Esophagus squamous epithelium (tissue), 5 donors: Measurements from ENCODE around the gene SAA1. TPM values are rescaled to one million over a fixed set of nuclear protein-coding genes. Genes with fewer than 3 reads are reported as not detected.
"Not testable (repeated sequence)": the region's sequence is repeated elsewhere in the genome, so short reads cannot be mapped to it uniquely, and the experiment has no call there.

ENCODE experiments used
- DNase-seq: peaks from one replicate; lab custom pipeline; 2025; lab: John Stamatoyannopoulos, UW
- H3K27ac ChIP-seq, 4 donors: fragments of 200-600 bp; sonication (generic); one replicate each; pipeline ENCODE4 v1.5.1; 2016 to 2019; ENCODE audit warnings: mild to moderate bottlenecking in 1 of 4
- H3K27me3 ChIP-seq, 4 donors: fragments of 200-600 bp; sonication (generic); 1 replicate in 3 of 4; 2 replicates in 1 of 4; pipeline versions ENCODE4 v1.5.1 to v1.6.0; 2017 to 2021; ENCODE audit warnings: antibody characterized with exemption in 1 of 4
- H3K36me3 ChIP-seq, 3 donors: fragments of 200-600 bp; sonication (generic); one replicate each; pipeline ENCODE4 v1.5.1; 2016 to 2019
- H3K4me1 ChIP-seq, 3 donors: fragments of 200-600 bp; sonication (generic); one replicate each; pipeline ENCODE4 v1.5.1; 2017 to 2019
- H3K4me3 ChIP-seq, 4 donors: fragments of 200-600 bp; sonication (generic); 1 replicate in 3 of 4; 2 replicates in 1 of 4; pipeline ENCODE4 v1.5.1; 2016 to 2019; ENCODE audit warnings: mild to moderate bottlenecking in 2 of 4, moderate library complexity in 1 of 4
- H3K9me3 ChIP-seq, 3 donors: fragments of 200-600 bp; sonication (generic); one replicate each; pipeline ENCODE4 v1.5.1; 2016 to 2019
- POLR2A ChIP-seq, 4 donors: fragments of 450-650 bp; IDR thresholded peaks; one replicate each; pipeline ENCODE4 v1.6.1; 2017; ENCODE audit warnings: antibody characterized with exemption in 4 of 4, mild to moderate bottlenecking in 4 of 4, moderate library complexity in 3 of 4
- WGBS, 2 donors: methylation state at CpG; one replicate each; pipeline ENCODE4 v1.1.5; 2018; 5-methylcytosine and 5-hydroxymethylcytosine counted together
- intact Hi-C: fragments of 100-400 bp; cut with DNase I; formaldehyde crosslinking; loops from one replicate; pipeline ENCODE4 v1.15.0; 2022
- total RNA-seq, 4 donors: library from RNA; depleted of rRNA; stranded (reverse); fragments of >200 nt; gene quantifications; one replicate each; pipeline ENCODE4 v1.1.0, GENCODE V29; 2016
- TF ChIP-seq, protein P1 (sequence below), 6 experiments: fragments of 450-650 bp in 4 of 6; fragments of 200-600 bp in 2 of 6; sonication (generic) in 2 of 6; IDR thresholded peaks; one replicate each; pipeline ENCODE4 v1.5.1; 2016 to 2019; ENCODE audit warnings: antibody characterized with exemption in 6 of 6, mild to moderate bottlenecking in 4 of 6, moderate library complexity in 4 of 6
- donor health status: DM: yes; HTN: yes; CAD: no.

Gene SAA1
- total RNA-seq, 4 donors from 2014 or later: 2.3 to 207 (median 22.6) TPM

DNA sequence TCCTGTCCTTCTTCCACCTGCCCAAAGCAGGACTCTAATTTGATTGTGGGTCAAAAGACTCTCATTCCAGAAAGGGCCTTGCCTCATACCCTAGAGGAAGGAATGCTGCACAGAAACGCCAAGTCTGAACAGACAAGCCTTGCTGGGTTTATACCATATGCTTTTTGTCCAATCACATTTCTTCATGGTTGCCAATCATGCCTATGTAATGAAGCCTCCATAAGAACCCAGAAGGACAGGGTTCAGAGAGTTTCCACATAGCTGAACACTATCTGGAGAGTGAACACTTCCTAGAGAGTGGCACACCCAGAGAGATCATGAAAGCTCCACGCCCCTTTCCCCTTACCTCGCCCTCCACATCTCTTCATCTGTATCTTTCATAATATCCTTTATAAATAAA is 12.8 kb upstream of the SAA1 start:
- intact Hi-C loops: no loop called here
- H3K36me3 ChIP-seq: no peaks in the 10 kb centered on the region
- 40 to 57% methylated on average over 3 of the region's 3 CpGs for WGBS, 2 donors
- H3K27me3 ChIP-seq: peaks cover 0 to 5% (median 0%) of the 10 kb centered on the region in 4 donors
- no peaks in the 10 kb centered on the region for H3K4me1 ChIP-seq
- TF ChIP-seq POLR2A (IDR thresholded peaks at IDR 0.05): no peak
- TF ChIP-seq, protein P1, sequence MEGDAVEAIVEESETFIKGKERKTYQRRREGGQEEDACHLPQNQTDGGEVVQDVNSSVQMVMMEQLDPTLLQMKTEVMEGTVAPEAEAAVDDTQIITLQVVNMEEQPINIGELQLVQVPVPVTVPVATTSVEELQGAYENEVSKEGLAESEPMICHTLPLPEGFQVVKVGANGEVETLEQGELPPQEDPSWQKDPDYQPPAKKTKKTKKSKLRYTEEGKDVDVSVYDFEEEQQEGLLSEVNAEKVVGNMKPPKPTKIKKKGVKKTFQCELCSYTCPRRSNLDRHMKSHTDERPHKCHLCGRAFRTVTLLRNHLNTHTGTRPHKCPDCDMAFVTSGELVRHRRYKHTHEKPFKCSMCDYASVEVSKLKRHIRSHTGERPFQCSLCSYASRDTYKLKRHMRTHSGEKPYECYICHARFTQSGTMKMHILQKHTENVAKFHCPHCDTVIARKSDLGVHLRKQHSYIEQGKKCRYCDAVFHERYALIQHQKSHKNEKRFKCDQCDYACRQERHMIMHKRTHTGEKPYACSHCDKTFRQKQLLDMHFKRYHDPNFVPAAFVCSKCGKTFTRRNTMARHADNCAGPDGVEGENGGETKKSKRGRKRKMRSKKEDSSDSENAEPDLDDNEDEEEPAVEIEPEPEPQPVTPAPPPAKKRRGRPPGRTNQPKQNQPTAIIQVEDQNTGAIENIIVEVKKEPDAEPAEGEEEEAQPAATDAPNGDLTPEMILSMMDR (IDR thresholded peaks at IDR 0.05): peak in 2 of 6 experiments; percentile 7 to 57
- no peak for DNase-seq
- H3K27ac ChIP-seq: no peak overlapping the region
- no peaks in the 10 kb centered on the region for H3K9me3 ChIP-seq
- H3K4me3 ChIP-seq: no peak overlapping the region

DNA sequence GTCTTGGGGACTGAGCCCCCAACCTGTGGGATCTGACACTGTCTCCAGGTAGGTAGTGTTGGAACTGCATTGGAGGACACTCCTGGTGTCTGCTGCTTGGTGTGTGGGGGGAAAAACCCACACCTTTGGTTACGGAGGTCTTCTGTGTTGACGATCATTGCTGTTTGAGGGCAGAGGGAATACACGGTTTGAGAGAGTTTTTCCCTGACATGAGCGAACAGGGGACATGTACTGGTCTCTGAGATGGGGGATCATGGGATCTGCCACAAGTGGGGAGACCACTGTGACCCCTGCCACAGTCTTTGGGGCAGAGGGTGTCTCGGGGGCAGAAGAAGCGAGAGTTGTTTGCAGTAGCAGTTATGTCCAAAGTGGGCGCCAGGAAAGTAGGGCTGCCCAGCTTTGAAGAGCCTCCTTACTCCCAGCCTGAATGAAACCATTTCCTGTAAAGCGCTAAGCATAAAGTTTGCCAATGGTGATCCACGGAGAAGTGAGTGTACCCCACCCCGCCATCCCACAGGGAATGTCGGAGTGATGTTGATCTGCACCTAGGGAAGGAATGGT is 12.2 kb upstream of the SAA1 start:
- intact Hi-C loops: no loop called here
- no peaks in the 10 kb centered on the region for H3K9me3 ChIP-seq
- WGBS, 2 donors: 81 to 93% methylated on average over 5 to 9 of the region's 11 CpGs
- no peak overlapping the region for H3K27ac ChIP-seq
- no peaks in the 10 kb centered on the region for H3K36me3 ChIP-seq
- H3K4me1 ChIP-seq: no peaks in the 10 kb centered on the region
- no peak overlapping the region for H3K4me3 ChIP-seq
- DNase-seq: no peak
- TF ChIP-seq, protein P1 (IDR thresholded peaks at IDR 0.05): no peak
- H3K27me3 ChIP-seq: peaks cover 0 to 5% (median 0%) of the 10 kb centered on the region in 4 donors

DNA sequence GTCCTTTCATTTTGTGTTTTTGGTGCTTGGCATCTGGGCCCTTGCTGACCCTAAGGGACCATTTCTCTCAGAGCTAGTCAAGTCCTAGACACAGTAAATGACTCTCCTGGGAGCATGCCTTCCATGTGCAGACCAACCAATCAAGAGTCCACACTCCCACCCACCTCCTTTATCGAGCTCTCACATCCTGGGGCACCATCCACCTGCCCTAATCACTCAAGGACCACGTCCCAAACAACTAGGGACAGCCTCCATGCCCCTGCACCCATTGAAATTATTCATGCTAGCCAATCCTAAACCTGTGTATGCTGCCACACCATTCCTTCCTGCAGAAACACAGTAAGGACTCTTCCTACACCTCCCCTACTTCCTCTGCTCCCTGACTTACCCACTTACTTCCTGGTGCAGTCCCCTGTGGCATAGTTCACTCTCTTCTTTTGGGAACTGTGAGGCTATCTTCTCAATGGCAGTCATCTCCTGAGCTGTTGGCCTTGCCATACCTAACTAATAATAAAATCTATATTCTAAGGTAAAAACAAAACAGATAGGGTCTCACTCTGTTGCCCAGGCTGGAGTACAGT is 11.2 kb upstream of the SAA1 start:
- H3K9me3 ChIP-seq: no peaks in the 10 kb centered on the region
- WGBS, 2 donors: 51 to 73% methylated on average over 2 of the region's 2 CpGs
- H3K4me3 ChIP-seq: no peak overlapping the region
- intact Hi-C loops: no loop called here
- TF ChIP-seq POLR2A (IDR thresholded peaks at IDR 0.05): no peak
- TF ChIP-seq, protein P1 (IDR thresholded peaks at IDR 0.05): no peak
- DNase-seq: no peak
- H3K27me3 ChIP-seq: peaks cover 0 to 5% (median 0%) of the 10 kb centered on the region in 4 donors
- H3K36me3 ChIP-seq: no peaks in the 10 kb centered on the region
- H3K4me1 ChIP-seq: no peaks in the 10 kb centered on the region
- H3K27ac ChIP-seq: no peak overlapping the region

DNA sequence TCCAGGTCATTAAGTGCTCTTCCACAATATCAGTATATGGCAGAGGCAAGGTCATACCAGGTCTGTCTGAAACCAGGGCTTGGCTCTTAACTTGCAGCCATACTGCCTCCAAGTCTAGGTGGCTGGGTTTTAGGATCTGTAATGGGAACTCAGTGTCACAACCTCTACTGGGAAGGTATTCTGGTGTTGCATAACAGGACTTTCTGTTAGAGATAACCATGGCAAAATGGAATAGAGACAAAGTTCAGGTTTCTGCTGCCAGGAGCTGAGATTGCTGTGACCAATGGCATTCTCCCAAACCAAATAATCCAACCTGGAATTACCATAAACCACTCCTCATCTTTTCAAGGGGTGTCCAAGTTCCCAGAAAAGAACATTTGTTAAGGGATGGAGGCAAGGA is 6.8 kb upstream of the SAA1 start:
- intact Hi-C loops: no loop called here
- H3K9me3 ChIP-seq: no peaks in the 10 kb centered on the region

DNA sequence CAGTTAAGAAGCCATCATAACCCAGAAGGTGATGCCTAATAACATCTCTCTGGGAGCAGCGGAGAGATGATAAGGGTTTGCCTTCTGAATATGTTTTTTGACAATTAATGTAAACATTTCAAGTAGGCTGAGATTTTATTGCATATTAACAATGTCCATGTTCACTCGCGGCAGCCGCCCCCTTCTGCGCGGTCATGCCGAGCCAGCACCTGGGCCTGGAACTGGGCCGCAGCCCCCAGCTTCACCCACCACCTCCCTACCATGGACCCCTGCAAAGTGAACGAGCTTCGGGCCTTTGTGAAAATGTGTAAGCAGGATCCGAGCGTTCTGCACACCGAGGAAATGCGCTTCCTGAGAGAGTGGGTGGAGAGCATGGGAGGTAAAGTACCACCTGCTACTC is 4.3 kb upstream of the SAA1 start:
- H3K4me3 ChIP-seq: no peak overlapping the region
- DNase-seq: no peak
- TF ChIP-seq POLR2A (IDR thresholded peaks at IDR 0.05): no peak
- TF ChIP-seq, protein P1 (IDR thresholded peaks at IDR 0.05): no peak
- H3K36me3 ChIP-seq: no peaks in the 10 kb centered on the region
- no peaks in the 10 kb centered on the region for H3K9me3 ChIP-seq
- H3K27me3 ChIP-seq: no peaks in the 10 kb centered on the region
- peaks cover 0 to 4% (median 0%) of the 10 kb centered on the region in 3 donors for H3K4me1 ChIP-seq
- WGBS, 2 donors: 89 to 90% methylated on average over 5 to 14 of the region's 14 CpGs
- H3K27ac ChIP-seq: no peak overlapping the region
- intact Hi-C loops: no loop called here

More for the DNA sequence above, 6.8 kb upstream of the SAA1 start:
- no peaks in the 10 kb centered on the region for H3K4me1 ChIP-seq
- DNase-seq: no peak
- TF ChIP-seq, protein P1 (IDR thresholded peaks at IDR 0.05): no peak
- no peak for TF ChIP-seq POLR2A (IDR thresholded peaks at IDR 0.05)
- H3K36me3 ChIP-seq: no peaks in the 10 kb centered on the region
- peaks cover 0 to under 1% (median 0%) of the 10 kb centered on the region in 4 donors for H3K27me3 ChIP-seq
- H3K4me3 ChIP-seq: no peak overlapping the region
- H3K27ac ChIP-seq: no peak overlapping the region

DNA sequence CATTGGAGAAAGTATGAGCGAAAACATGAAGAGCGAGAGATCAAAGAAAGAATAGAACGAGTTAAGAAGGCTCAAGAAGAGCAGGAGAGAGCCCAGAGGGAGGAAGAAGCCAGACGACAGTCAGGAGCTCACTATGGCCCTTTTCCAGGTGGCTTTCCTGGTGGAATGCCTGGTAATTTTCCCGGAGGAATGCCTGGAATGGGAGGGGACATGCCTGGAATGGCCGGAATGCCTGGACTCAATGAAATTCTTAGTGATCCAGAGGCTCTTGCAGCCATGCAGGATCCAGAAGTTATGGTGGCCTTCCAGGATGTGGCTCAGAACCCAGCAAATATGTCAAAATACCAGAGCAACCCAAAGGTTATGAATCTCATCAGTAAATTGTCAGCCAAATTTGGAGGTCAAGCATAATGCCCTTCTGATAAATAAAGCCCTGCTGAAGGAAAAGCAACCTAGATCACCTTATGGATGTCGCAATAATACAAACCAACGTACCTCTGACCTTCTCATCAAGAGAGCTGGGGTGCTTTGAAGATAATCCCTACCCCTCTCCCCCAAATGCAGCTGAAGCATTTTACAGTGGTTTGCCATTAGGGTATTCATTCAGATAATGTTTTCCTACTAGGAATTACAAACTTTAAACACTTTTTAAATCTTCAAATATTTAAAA is 3.2 kb upstream of the SAA1 start:
- H3K36me3 ChIP-seq, H3K27me3 ChIP-seq, H3K9me3 ChIP-seq, H3K27ac ChIP-seq, H3K4me1 ChIP-seq, intact Hi-C loops, DNase-seq, H3K4me3 ChIP-seq: not testable (repeated sequence)
- WGBS, 2 donors: 63 to 64% methylated on average over 8 of the region's 8 CpGs
